Astrocyte (in vitro differentiated cells and primary cell): Measurements from ENCODE around the gene TMUB2. TPM values are rescaled to one million over a fixed set of nuclear protein-coding genes. Genes with fewer than 3 reads are reported as not detected.

ENCODE experiments used
- DNase-seq: peaks from one replicate; pipeline ENCODE4 v3.0.0-alpha.2; 2010; ENCODE audit warnings: low read depth
- FAIRE-seq: peaks from 2 replicates; lab custom pipeline; 2011; peaks lifted over from hg19 to GRCh38; lab: Jason Lieb, UNC
- H2AFZ ChIP-seq: 2 replicates; pipeline ENCODE4 v1.6.0; 2012; ENCODE audit warnings: low read depth, low read length, inconsistent platforms
- H3K27ac ChIP-seq: 2 replicates; pipeline ENCODE4 v1.5.1; 2011; ENCODE audit warnings: low read depth, low read length, inconsistent platforms
- H3K27me3 ChIP-seq: 2 replicates; pipeline ENCODE4 v1.6.0; 2011; ENCODE audit warnings: low read length, inconsistent platforms; ENCODE audit not compliant: insufficient read depth
- H3K36me3 ChIP-seq: 2 replicates; pipeline ENCODE4 v1.5.1; 2011; ENCODE audit warnings: low read length, inconsistent platforms; ENCODE audit not compliant: insufficient read depth
- H3K4me1 ChIP-seq: 2 replicates; pipeline ENCODE4 v1.5.1; 2011; ENCODE audit warnings: low read length, inconsistent platforms; ENCODE audit not compliant: insufficient read depth
- H3K4me2 ChIP-seq: 2 replicates; pipeline ENCODE4 v1.6.0; 2012; ENCODE audit warnings: low read length, inconsistent platforms
- H3K4me3 ChIP-seq: 2 replicates; pipeline ENCODE4 v1.5.1; 2011; ENCODE audit warnings: low read depth, mild to moderate bottlenecking, low read length, inconsistent platforms; ENCODE audit not compliant: insufficient read depth
- H3K79me2 ChIP-seq: 2 replicates; pipeline ENCODE4 v1.6.0; 2012; ENCODE audit warnings: mild to moderate bottlenecking, low read length, inconsistent platforms; ENCODE audit not compliant: insufficient read depth
- H3K9ac ChIP-seq: 2 replicates; pipeline ENCODE4 v1.6.0; 2012; ENCODE audit warnings: mild to moderate bottlenecking, low read length, inconsistent platforms
- H3K9me3 ChIP-seq: 2 replicates; pipeline ENCODE4 v1.5.1; 2012; ENCODE audit warnings: low read depth, mild to moderate bottlenecking, low read length, inconsistent platforms; ENCODE audit not compliant: insufficient read depth
- H4K20me1 ChIP-seq: 2 replicates; pipeline ENCODE4 v1.6.0; 2012; ENCODE audit warnings: low read length, inconsistent platforms; ENCODE audit not compliant: insufficient read depth
- H3K27ac Mint-ChIP-seq: one replicate; pipeline ENCODE4 v1.8.0; 2021; ENCODE audit warnings: mild to moderate bottlenecking, mixed read lengths; ENCODE audit not compliant: unreplicated experiment
- H3K27me3 Mint-ChIP-seq: one replicate; pipeline ENCODE4 v1.8.0; 2021; ENCODE audit warnings: low read depth, mixed read lengths; ENCODE audit not compliant: unreplicated experiment
- H3K36me3 Mint-ChIP-seq: one replicate; pipeline ENCODE4 v1.8.0; 2021; ENCODE audit warnings: low read depth, mixed read lengths; ENCODE audit not compliant: unreplicated experiment
- H3K4me1 Mint-ChIP-seq: one replicate; pipeline ENCODE4 v1.8.0; 2021; ENCODE audit warnings: low read depth, mixed read lengths; ENCODE audit not compliant: unreplicated experiment
- H3K4me3 Mint-ChIP-seq: one replicate; pipeline ENCODE4 v1.8.0; 2021; ENCODE audit warnings: mild to moderate bottlenecking, moderate library complexity, mixed read lengths; ENCODE audit not compliant: unreplicated experiment
- H3K9me3 Mint-ChIP-seq: one replicate; pipeline ENCODE4 v1.8.0; 2021; ENCODE audit warnings: mild to moderate bottlenecking, mixed read lengths; ENCODE audit not compliant: unreplicated experiment
- EZH2 ChIP-seq: IDR thresholded peaks from 2 replicates; pipeline ENCODE4 v1.6.1; 2012; ENCODE audit warnings: mild to moderate bottlenecking, low read length, inconsistent platforms; ENCODE audit not compliant: insufficient read depth
- total RNA-seq: library from RNA; stranded (reverse); gene quantifications from 2 replicates; pipeline ENCODE4 v1.2.1, GENCODE V29; 2021
- TF ChIP-seq, protein P1 (sequence below): IDR thresholded peaks from 2 replicates; pipeline ENCODE4 v1.5.1; 2011; ENCODE audit warnings: low read depth, mild to moderate bottlenecking, inconsistent platforms, low read length, moderate library complexity; ENCODE audit not compliant: insufficient read depth

The TMUB2 gene
- total RNA-seq, 1 donor from 2014 or later = 28.8 TPM

DNA sequence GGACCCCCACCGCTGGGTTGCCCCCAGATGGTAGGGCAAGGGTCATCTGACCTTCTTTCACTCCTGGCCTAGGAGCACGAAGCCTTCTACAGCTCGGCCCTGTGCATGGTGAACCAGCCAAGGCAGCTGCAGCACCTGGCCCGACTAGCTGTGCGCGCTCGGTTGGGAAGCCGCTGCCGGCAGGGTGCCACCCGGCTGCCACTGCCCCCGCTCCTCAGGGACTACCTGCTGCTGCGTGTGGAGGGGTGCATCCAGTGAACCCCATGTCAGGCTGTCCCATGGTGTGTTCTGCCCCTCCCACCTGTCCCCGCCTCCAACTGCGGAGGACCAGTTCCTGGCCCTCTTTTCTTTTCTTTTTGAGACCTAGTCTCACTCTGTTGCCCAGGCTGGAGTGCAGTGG lies 8.6 kb upstream of the TMUB2 start:
- Mint-ChIP-seq H3K9me3 (no peaks in the 10 kb centered on the region), H3K4me1 (peaks cover 4% of the 10 kb centered on the region), H3K27ac (no peak overlapping the region), H3K27me3 (no peaks in the 10 kb centered on the region), H3K36me3 (peaks cover 22% of the 10 kb centered on the region), H3K4me3 (no peak overlapping the region)
- FAIRE-seq (no peak), DNase-seq (no peak)
- H3K9ac ChIP-seq = no peak overlapping the region
- no peak overlapping the region for H3K4me3 ChIP-seq
- H3K79me2 ChIP-seq = peaks cover 4% of the 10 kb centered on the region
- H3K27me3 ChIP-seq = no peaks in the 10 kb centered on the region
- H3K27ac ChIP-seq = no peak overlapping the region
- no peaks in the 10 kb centered on the region for H3K9me3 ChIP-seq
- no peak overlapping the region for H2AFZ ChIP-seq
- peaks cover 4% of the 10 kb centered on the region for H3K36me3 ChIP-seq
- peaks cover 9% of the 10 kb centered on the region for H4K20me1 ChIP-seq
- TF ChIP-seq, protein P1, sequence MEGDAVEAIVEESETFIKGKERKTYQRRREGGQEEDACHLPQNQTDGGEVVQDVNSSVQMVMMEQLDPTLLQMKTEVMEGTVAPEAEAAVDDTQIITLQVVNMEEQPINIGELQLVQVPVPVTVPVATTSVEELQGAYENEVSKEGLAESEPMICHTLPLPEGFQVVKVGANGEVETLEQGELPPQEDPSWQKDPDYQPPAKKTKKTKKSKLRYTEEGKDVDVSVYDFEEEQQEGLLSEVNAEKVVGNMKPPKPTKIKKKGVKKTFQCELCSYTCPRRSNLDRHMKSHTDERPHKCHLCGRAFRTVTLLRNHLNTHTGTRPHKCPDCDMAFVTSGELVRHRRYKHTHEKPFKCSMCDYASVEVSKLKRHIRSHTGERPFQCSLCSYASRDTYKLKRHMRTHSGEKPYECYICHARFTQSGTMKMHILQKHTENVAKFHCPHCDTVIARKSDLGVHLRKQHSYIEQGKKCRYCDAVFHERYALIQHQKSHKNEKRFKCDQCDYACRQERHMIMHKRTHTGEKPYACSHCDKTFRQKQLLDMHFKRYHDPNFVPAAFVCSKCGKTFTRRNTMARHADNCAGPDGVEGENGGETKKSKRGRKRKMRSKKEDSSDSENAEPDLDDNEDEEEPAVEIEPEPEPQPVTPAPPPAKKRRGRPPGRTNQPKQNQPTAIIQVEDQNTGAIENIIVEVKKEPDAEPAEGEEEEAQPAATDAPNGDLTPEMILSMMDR = no peak
- no peak for TF ChIP-seq EZH2
- no peaks in the 10 kb centered on the region for H3K4me1 ChIP-seq
- H3K4me2 ChIP-seq = no peak overlapping the region

DNA sequence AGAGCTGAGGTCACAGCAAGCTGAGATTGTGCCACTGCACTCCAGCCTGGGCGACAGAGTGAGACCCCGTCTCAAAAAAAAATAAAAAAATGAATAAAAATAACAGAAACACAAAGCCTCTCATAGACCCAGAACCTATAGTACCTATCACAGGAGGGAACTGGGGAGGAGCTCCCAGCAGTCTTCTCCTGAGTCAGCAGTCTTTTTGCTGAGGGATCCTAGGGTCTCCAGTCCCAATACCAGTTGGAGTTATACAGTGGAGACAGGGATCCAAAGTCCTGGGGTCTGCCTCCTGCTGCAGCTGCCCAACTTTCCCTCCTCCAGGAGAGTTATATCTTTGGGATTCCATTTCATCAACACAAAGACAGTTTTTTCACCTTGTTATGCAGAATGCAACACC lies 3.7 kb upstream of the TMUB2 start:
- H2AFZ ChIP-seq = no peak overlapping the region
- Mint-ChIP-seq H3K27ac (no peak overlapping the region), H3K27me3 (no peaks in the 10 kb centered on the region), H3K9me3 (no peaks in the 10 kb centered on the region), H3K4me3 (no peak overlapping the region), H3K36me3 (peaks cover 14% of the 10 kb centered on the region), H3K4me1 (peaks cover 5% of the 10 kb centered on the region)
- FAIRE-seq (no peak), DNase-seq (no peak)
- no peak overlapping the region for H3K4me3 ChIP-seq
- H3K9me3 ChIP-seq = no peaks in the 10 kb centered on the region
- H3K4me1 ChIP-seq = peaks cover 7% of the 10 kb centered on the region
- H3K79me2 ChIP-seq = peaks cover 42% of the 10 kb centered on the region
- H3K9ac ChIP-seq = no peak overlapping the region
- no peak overlapping the region for H3K4me2 ChIP-seq
- peaks cover 29% of the 10 kb centered on the region for H4K20me1 ChIP-seq
- no peaks in the 10 kb centered on the region for H3K27me3 ChIP-seq
- TF ChIP-seq, protein P1 = no peak
- no peak for TF ChIP-seq EZH2
- no peak overlapping the region for H3K27ac ChIP-seq
- H3K36me3 ChIP-seq = peaks cover 4% of the 10 kb centered on the region

DNA sequence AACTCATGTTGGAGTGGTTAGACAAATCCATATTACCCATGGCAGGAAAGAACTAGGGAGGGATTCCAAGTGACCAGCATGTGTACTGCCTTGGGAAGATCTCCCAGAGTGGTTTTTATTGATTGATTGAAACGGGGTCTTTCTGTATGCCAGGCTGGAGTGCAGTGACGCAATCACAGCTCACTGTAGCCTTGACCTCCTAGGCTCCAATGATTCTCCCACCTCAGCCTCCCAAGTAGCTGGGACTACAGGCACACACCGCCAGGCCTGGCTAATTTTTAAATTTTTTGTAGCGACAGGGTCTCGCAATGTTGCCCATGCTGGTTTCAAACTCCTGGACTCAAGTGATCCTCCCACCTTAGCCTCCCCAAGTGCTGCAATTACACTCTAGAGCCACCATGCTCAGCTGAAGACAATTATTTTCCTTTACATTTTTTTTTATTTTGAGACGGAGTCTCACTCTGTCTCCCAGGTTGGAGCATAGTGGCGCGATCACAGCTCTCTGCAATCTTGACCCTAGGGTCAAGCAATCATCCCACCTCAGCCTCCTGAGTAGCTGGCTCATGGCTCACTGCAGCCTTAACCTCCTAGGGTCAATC lies 2.5 kb upstream of the TMUB2 start:
- no peak overlapping the region for H3K4me2 ChIP-seq
- DNase-seq (no peak), FAIRE-seq (no peak)
- Mint-ChIP-seq H3K4me1 (peaks cover 11% of the 10 kb centered on the region), H3K36me3 (peaks cover 6% of the 10 kb centered on the region), H3K27me3 (no peaks in the 10 kb centered on the region), H3K4me3 (peak overlapping the region; percentile 45), H3K9me3 (no peaks in the 10 kb centered on the region), H3K27ac (no peak overlapping the region)
- peaks cover 54% of the 10 kb centered on the region for H3K79me2 ChIP-seq
- H3K27me3 ChIP-seq = no peaks in the 10 kb centered on the region
- H3K27ac ChIP-seq = no peak overlapping the region
- H3K4me3 ChIP-seq = no peak overlapping the region
- no peak for TF ChIP-seq EZH2
- TF ChIP-seq, protein P1 = no peak
- no peak overlapping the region for H2AFZ ChIP-seq
- peaks cover 11% of the 10 kb centered on the region for H3K4me1 ChIP-seq
- no peak overlapping the region for H3K9ac ChIP-seq
- peaks cover 29% of the 10 kb centered on the region for H4K20me1 ChIP-seq
- H3K36me3 ChIP-seq = peaks cover 6% of the 10 kb centered on the region
- H3K9me3 ChIP-seq = no peaks in the 10 kb centered on the region
